Activated naive CD8-positive, alpha-beta T cell treated with anti-CD3 and anti-CD28 coated beads, Interleukin-2, amount 50 U/mL, for 24 hours (primary cell): ENCODE measurements around the gene COG7.
A peak's percentile ranks its signal among the peaks of the same experiment; 100 is the strongest.
"Not testable (repeated sequence)": the region's sequence is repeated elsewhere in the genome, so short reads cannot be mapped to it uniquely, and the experiment has no call there.

Experiments
- ATAC-seq: fragments of 150-1000 bp; cut with Tn5 transposase; one replicate; pipeline ENCODE4 v1.10.0; 2021
- DNase-seq: peaks from one replicate; pipeline ENCODE4 v3.0.0; 2021
- H3K27ac Mint-ChIP-seq: one replicate; pipeline ENCODE4 v1.8.0; 2021; ENCODE audit warnings: mild to moderate bottlenecking, mixed read lengths
- H3K27me3 Mint-ChIP-seq: one replicate; pipeline ENCODE4 v1.8.0; 2021; ENCODE audit warnings: mixed read lengths
- H3K36me3 Mint-ChIP-seq: one replicate; pipeline ENCODE4 v1.8.0; 2021; ENCODE audit warnings: low read depth, mixed read lengths
- H3K4me1 Mint-ChIP-seq: one replicate; pipeline ENCODE4 v1.8.0; 2021; ENCODE audit warnings: mixed read lengths
- H3K4me3 Mint-ChIP-seq: one replicate; pipeline ENCODE4 v1.8.0; 2021; ENCODE audit warnings: mild to moderate bottlenecking, moderate library complexity, mixed read lengths
- H3K9me3 Mint-ChIP-seq: one replicate; pipeline ENCODE4 v1.8.0; 2021; ENCODE audit warnings: mixed read lengths

The COG7 gene

DNA sequence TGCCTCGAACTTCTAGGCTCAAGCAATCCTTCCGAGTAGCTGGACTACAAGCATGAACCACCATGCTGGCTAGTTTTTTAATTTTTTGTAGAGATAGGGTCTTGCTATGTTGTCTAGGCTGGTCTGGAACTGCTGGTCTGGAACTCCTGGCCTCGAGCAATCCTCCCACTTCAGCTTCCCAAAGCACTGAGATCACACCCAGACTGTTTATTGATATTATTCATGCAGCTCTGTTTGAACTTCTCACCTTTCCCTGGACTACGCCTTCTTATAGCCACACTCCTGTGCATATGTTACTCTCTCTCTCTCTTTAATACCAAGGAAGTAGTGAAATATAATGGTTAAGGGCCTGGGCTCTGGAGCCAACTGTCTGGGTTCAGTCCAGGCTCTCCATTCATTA lies 4.6 kb downstream of the COG7 start:
- ATAC-seq (no peak), DNase-seq (no peak)
- Mint-ChIP-seq H3K27ac (peak overlapping the region; percentile 41), H3K4me1 (peaks cover 24% of the 10 kb centered on the region), H3K4me3 (no peak overlapping the region), H3K9me3 (no peaks in the 10 kb centered on the region), H3K27me3 (no peaks in the 10 kb centered on the region), H3K36me3 (peaks cover 7% of the 10 kb centered on the region)

DNA sequence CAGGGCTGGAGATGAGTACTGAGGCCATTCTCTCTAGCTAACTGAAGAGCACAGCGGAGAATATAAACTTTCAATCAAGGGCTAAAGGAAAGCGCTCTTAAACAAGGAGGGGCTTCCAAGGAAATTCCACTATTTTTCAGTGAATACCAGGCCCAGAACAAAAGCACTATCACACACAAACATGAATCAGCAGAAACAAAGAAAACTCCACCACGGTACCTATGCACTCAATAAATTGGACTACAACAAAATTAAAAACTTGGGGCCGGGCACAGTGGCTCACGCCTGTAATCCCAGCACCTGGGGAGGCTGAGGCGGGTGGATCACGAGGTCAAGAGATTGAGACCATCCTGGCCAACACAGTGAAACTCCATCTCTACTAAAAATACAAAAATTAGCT lies 15.4 kb downstream of the COG7 start:
- not testable (repeated sequence) for ATAC-seq, H3K4me3 Mint-ChIP-seq, H3K27me3 Mint-ChIP-seq, H3K27ac Mint-ChIP-seq, H3K4me1 Mint-ChIP-seq, DNase-seq, H3K9me3 Mint-ChIP-seq
- H3K36me3 Mint-ChIP-seq = peaks cover 20% of the 10 kb centered on the region

DNA sequence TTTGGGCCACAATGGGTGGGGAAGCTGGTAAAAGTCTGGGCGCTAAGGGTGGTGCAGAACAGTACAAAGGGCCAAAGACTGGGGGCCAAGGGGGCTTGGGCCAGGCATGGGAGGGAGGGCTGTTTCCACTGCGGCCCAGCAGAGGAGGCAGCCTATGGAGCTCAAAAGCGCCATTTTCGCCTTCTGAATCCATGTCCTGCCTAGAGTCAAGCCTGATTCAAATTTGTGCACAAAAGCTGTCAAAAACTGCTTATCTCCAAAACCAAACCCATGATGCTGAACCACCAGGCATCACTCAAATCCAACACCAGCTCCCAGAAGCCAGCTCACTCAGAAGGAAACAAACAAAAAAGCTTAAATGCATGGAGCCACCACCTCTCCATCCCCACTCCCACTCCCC lies 16.0 kb downstream of the COG7 start:
- H3K27ac Mint-ChIP-seq = no peak overlapping the region
- DNase-seq (no peak), ATAC-seq (no peak)

DNA sequence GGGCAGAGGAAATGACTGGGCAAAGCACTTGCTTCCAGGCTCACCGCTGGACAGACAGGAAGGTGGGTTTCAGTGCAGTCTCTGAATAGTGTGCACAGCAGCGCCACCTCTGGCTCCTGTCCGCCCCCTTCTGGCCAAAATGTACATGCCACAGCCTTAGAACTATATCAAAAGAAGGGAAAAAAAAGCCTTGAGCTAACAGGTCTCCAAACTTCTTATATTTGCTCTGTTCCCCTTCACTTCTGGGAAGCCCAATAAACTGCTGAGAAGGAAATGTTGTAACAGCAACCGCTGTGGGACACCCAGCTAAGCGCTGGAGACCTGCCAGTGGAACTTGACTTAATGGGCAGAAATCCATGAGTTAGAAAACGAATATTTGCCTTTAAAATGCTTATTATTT lies 17.5 kb downstream of the COG7 start:
- ATAC-seq (peak; percentile 82), DNase-seq (peak; percentile 69)
- H3K27ac Mint-ChIP-seq = no peak overlapping the region
- H3K9me3 Mint-ChIP-seq = no peaks in the 10 kb centered on the region
- no peak overlapping the region for H3K4me3 Mint-ChIP-seq
- H3K27me3 Mint-ChIP-seq = no peaks in the 10 kb centered on the region
- H3K36me3 Mint-ChIP-seq = peaks cover 18% of the 10 kb centered on the region
- H3K4me1 Mint-ChIP-seq = no peaks in the 10 kb centered on the region

More for the DNA sequence above, 16.0 kb downstream of the COG7 start:
- Mint-ChIP-seq H3K4me1 (no peaks in the 10 kb centered on the region), H3K27me3 (no peaks in the 10 kb centered on the region), H3K36me3 (peaks cover 20% of the 10 kb centered on the region), H3K4me3 (no peak overlapping the region), H3K9me3 (no peaks in the 10 kb centered on the region)

DNA sequence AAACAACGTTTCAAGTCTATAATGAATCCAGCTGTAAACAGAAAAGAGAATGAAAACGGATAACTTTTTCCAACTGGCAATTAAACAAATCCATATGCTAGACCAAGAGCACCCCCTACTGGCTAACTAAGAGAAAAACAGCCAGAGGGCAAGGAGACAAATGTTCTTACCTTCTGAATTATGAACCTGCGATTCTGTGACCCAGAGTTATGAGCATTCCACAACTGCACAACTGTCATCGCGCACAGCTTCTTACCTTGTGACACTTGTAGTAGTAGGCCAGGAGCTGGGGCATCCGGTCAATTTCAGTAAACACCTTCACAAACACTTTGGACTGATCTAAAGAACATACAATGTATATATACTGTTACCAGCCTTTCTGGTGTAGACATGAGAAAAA lies 18.6 kb downstream of the COG7 start:
- ATAC-seq (no peak), DNase-seq (no peak)
- Mint-ChIP-seq H3K9me3 (no peaks in the 10 kb centered on the region), H3K27me3 (no peaks in the 10 kb centered on the region), H3K4me1 (no peaks in the 10 kb centered on the region), H3K4me3 (no peak overlapping the region), H3K36me3 (peaks cover 20% of the 10 kb centered on the region), H3K27ac (no peak overlapping the region)

DNA sequence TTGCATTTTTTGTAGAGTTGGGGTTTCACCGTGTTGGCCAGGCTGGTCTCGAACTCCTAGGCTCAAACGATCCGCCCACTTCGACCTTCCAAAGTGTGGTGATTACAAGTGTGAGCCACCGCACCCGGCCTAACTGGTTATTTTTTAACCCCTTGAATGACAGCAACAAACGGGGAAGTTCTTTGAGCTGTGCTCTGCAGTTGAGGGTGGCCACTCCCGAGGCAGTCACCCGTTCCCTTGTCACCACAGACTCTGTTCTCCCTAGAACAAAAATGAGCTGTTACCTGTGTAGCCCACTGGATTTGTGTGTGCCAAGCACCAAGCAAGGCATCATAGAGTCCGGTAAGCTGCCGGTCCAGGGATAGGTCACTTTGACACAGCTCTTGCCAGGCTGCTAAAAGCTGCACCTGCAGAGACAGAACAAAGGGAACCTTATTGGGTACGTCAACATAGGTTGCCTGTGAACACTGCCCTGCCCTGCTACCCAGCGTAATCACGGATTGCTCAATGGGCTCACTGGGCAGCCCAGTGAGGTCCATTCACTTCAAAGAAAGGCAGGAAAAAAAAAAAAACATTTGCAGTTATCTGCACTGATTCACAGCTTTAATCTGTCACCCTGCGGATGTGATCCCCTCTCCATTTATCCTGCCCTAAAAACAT lies 19.6 kb downstream of the COG7 start:
- Mint-ChIP-seq H3K4me3 (no peak overlapping the region), H3K9me3 (no peaks in the 10 kb centered on the region), H3K36me3 (peaks cover 21% of the 10 kb centered on the region), H3K27ac (no peak overlapping the region), H3K4me1 (no peaks in the 10 kb centered on the region), H3K27me3 (no peaks in the 10 kb centered on the region)
- no peak for ATAC-seq
- no peak for DNase-seq

DNA sequence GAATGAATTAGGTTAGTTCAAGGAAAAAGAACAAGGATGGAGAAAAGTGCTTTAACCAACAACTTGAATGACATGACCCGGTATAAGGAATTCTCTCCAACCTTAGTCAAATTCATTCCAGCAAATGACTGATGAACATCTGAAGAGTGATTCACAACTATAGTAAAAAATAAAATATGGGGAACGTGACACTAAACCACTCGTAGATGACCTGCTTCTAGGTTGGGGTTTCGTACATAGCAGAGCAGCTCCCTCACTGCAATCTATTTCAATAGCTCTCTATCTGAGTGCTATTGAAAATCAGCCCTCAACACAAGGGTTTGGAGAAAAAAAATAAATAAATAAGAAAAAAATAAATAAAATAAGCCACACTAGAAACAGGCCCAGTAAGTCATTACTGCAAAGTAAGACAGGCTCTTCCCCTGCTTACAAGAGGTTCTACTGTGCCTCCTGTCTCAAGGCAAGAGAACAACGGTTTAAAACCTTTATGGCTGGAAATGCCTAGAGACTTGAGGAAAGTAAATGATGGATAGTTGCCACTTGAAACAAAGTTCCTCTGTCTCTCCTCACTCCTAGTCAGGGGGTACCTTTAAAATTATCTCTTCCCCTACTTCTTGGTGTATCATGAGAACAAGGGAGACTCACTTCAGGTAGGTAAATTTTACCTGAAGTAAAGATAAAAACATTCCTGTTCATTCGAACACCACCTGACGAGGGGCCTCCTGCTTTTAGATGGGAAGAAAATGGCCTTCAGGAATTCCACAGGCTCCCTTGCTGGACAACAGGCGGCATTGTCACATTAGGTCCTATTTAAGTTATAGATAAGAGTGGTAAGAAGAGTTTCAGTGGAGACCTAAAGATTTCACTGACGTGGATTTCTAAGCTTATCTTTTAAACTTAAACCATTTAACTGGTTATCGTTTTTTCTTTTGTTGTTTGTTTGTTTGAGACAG lies 20.5 kb downstream of the COG7 start:
- Mint-ChIP-seq H3K4me3 (no peak overlapping the region), H3K27me3 (no peaks in the 10 kb centered on the region), H3K4me1 (no peaks in the 10 kb centered on the region), H3K9me3 (no peaks in the 10 kb centered on the region), H3K27ac (no peak overlapping the region), H3K36me3 (peaks cover 24% of the 10 kb centered on the region)
- no peak for ATAC-seq
- DNase-seq = no peak

DNA sequence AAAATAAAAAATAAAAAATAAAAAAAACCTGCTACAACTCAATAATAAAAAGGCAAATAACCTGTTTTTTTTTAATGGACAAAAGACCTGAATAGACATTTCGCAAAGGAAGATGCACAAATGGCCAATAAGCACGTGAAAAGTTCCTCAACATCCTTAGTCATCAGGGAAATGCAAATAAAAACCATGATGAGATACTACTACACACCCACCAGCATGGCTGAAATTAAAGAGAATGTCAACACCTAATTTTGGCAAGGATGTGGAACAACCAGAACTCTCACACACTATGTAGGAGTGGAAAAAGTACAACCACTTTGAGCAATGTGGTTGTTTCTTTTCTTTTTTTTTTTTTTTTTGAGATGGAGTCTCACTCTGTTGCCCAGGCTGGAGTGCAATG lies 24.6 kb downstream of the COG7 start:
- H3K9me3 Mint-ChIP-seq = no peaks in the 10 kb centered on the region
- no peaks in the 10 kb centered on the region for H3K4me1 Mint-ChIP-seq
- ATAC-seq (peak; percentile 54), DNase-seq (no peak)
- H3K4me3 Mint-ChIP-seq = no peak overlapping the region
- H3K27ac Mint-ChIP-seq = no peak overlapping the region
- no peaks in the 10 kb centered on the region for H3K27me3 Mint-ChIP-seq
- H3K36me3 Mint-ChIP-seq = peaks cover 29% of the 10 kb centered on the region

DNA sequence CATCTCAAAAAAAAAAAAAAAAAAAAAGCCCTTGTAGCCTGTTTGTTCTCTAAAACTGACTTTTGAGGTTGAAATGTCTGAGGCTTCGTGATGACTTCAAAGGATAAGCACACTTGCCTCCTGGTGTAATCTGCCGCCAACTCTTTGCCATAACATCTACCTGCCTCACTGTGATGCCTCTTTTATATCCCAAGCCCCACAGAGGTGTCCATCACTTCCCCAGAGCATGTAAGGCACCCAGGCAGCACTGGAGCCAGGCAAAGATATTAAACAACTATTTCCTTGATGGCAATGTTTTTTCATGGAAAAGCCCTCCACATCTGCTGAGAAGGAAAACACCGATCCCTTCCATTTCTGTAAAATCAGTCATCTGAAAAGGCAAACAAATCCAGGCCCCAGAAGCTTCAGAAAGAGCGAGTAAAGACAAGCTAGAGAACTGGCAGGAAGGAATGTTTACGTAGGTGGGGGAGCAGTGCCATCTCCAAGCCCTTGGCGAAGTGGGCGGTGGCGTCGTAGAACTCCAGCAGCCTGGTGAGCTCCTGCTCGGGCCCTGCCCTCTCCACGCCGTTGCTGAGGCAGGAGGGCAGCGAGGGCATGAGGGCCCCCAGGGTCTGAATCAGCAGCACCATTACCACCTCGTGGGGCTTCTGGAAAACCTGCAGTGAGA lies 28.6 kb downstream of the COG7 start:
- ATAC-seq = no peak
- H3K27ac Mint-ChIP-seq = no peak overlapping the region
- no peaks in the 10 kb centered on the region for H3K27me3 Mint-ChIP-seq
- H3K9me3 Mint-ChIP-seq = no peaks in the 10 kb centered on the region
- DNase-seq = no peak
- H3K36me3 Mint-ChIP-seq = peaks cover 23% of the 10 kb centered on the region
- no peak overlapping the region for H3K4me3 Mint-ChIP-seq
- no peaks in the 10 kb centered on the region for H3K4me1 Mint-ChIP-seq

DNA sequence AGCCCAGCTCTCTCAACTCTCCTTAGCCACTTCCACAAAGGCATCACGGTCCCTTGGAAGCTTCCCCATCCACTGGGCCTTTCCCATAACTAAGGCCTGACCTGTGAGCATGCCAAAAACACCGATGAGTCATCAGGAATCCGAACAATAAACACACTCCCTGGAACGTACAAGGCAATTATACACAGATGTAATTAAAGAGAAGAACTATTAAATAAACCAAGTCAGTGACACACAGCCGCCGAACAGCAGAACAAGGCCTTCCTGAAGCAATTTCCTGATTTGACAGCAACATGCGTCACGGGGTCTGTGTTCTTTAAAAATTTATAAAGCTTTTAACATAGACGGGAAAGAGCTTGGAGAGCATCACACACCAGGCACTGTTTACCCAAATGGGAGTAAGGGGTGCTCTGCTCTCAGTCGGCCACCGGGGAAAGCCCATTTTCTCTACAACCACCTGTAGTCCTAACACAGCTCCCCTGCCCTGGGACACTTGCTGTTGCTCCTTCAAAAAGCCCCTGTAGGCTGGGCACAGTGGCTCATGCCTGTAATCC lies 29.4 kb downstream of the COG7 start:
- Mint-ChIP-seq H3K27ac (no peak overlapping the region), H3K9me3 (no peaks in the 10 kb centered on the region), H3K4me3 (no peak overlapping the region), H3K36me3 (peaks cover 19% of the 10 kb centered on the region), H3K27me3 (no peaks in the 10 kb centered on the region), H3K4me1 (no peaks in the 10 kb centered on the region)
- DNase-seq (no peak), ATAC-seq (no peak)

DNA sequence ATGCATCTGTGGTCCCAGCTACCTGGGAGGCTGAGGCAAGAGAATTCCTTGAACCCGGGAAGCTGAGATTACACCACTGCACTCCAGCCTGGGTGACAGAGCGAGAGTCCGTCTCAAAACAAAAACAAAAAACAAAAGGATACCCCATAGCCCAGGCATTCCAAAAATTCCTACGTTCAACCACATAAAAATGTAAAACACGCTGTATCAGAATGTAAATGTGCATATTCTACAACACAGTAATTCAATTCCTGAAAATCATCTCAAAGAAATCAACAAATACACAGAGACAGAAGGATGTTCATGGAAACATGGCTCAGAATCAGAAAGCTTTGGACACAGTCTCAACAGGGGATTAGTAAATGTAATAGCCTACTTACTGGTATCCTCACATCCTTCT lies 33.0 kb downstream of the COG7 start:
- DNase-seq = no peak
- no peaks in the 10 kb centered on the region for H3K9me3 Mint-ChIP-seq
- H3K4me3 Mint-ChIP-seq = no peak overlapping the region
- no peak overlapping the region for H3K27ac Mint-ChIP-seq
- ATAC-seq = no peak
- H3K4me1 Mint-ChIP-seq = no peaks in the 10 kb centered on the region
- H3K36me3 Mint-ChIP-seq = peaks cover 16% of the 10 kb centered on the region
- no peaks in the 10 kb centered on the region for H3K27me3 Mint-ChIP-seq

DNA sequence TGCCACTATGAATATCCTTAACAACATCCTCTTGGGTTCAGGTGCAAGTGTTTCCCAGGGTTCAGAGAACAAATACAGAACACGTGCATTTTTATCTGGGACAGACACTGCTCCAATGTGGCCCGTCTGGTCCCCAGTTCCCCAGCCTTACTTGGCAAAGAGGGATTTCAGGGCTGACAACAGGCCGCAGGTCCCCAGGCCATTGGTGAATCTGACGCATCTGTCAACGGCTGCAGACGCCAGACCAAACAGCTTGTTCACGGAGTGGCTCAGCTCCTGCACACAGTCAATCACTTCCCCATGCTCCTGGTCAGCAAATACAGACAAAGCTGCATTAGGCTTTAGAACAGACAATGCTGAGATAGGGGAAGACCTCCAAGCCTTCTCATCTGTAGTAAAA lies 36.2 kb downstream of the COG7 start:
- no peak overlapping the region for H3K4me3 Mint-ChIP-seq
- peaks cover 8% of the 10 kb centered on the region for H3K36me3 Mint-ChIP-seq
- ATAC-seq = no peak
- H3K9me3 Mint-ChIP-seq = no peaks in the 10 kb centered on the region
- no peak for DNase-seq
- no peaks in the 10 kb centered on the region for H3K27me3 Mint-ChIP-seq
- H3K27ac Mint-ChIP-seq = no peak overlapping the region
- H3K4me1 Mint-ChIP-seq = no peaks in the 10 kb centered on the region

DNA sequence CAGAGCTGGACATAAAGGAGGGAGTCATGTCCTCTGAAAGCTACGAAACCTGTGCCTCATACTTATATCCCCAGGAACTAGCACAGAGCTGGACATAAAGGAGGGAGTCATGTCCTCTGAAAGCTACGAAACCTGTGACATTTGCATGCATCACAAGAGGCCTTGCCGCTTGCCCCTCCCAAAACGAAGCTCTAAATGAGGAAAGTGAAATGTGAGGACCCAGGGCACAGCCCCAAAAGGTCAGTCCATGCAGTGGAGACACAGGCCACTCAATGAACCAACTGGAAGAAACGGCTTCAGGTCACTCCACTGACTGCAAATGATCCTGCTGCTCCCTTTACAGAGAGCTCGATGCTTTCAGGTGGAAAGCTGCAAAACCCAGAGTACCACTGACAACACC lies 38.3 kb downstream of the COG7 start:
- DNase-seq = no peak
- H3K27me3 Mint-ChIP-seq = no peaks in the 10 kb centered on the region
- H3K27ac Mint-ChIP-seq = no peak overlapping the region
- no peaks in the 10 kb centered on the region for H3K9me3 Mint-ChIP-seq
- H3K36me3 Mint-ChIP-seq = peaks cover 16% of the 10 kb centered on the region
- no peak for ATAC-seq
- no peak overlapping the region for H3K4me3 Mint-ChIP-seq
- H3K4me1 Mint-ChIP-seq = no peaks in the 10 kb centered on the region

DNA sequence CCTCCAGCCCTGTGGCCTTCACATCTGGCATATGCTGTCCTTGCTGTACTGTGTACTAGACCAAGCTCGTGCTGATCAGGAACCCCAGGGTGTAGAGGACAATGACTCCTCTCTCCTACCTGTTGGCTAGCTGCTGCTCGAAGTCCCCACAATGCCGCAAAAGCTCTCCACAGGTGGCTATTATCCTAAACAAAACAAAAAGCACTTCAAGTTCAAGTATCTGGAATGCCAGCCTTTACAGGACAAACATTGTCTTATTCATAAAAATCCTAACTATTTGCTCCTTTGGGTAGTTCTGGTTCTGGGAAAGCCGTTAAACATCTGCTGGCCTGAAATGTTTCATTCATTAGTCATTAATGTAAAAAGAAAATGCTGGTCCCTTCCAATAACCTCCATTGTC lies 42.8 kb downstream of the COG7 start:
- no peak for ATAC-seq
- H3K27ac Mint-ChIP-seq = no peak overlapping the region
- no peaks in the 10 kb centered on the region for H3K9me3 Mint-ChIP-seq
- H3K4me3 Mint-ChIP-seq = no peak overlapping the region
- no peak for DNase-seq
- H3K4me1 Mint-ChIP-seq = no peaks in the 10 kb centered on the region
- H3K27me3 Mint-ChIP-seq = no peaks in the 10 kb centered on the region
- H3K36me3 Mint-ChIP-seq = peaks cover 20% of the 10 kb centered on the region

DNA sequence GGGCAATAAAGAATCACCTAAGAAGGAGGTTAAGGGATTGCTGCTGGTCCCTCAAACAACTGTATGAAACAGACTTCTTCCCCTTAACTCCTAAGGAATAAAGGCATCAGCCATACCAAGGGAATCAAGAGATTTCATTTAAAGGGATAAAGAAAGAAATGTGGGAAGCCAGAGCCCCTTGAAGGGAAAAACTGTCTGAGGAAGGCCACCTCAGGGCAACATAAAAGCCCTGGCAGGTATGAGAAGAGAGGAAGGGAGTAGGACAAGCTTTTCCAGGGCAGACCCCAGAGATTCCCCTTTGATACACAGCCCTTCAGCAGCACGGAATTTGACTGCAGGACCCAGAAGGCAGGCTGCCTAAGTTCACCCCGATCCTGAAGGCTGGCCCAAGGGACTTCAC lies 43.5 kb downstream of the COG7 start:
- H3K27ac Mint-ChIP-seq = no peak overlapping the region
- H3K9me3 Mint-ChIP-seq = no peaks in the 10 kb centered on the region
- H3K36me3 Mint-ChIP-seq = peaks cover 23% of the 10 kb centered on the region
- no peaks in the 10 kb centered on the region for H3K27me3 Mint-ChIP-seq
- H3K4me3 Mint-ChIP-seq = no peak overlapping the region
- no peaks in the 10 kb centered on the region for H3K4me1 Mint-ChIP-seq
- no peak for ATAC-seq
- no peak for DNase-seq
